ENCODE data around the gene MBD3L1. TPM values are rescaled to one million over a fixed set of nuclear protein-coding genes. Genes with fewer than 3 reads are reported as not detected.

Gene MBD3L1
- not detected in 2 replicates for total RNA-seq

DNA sequence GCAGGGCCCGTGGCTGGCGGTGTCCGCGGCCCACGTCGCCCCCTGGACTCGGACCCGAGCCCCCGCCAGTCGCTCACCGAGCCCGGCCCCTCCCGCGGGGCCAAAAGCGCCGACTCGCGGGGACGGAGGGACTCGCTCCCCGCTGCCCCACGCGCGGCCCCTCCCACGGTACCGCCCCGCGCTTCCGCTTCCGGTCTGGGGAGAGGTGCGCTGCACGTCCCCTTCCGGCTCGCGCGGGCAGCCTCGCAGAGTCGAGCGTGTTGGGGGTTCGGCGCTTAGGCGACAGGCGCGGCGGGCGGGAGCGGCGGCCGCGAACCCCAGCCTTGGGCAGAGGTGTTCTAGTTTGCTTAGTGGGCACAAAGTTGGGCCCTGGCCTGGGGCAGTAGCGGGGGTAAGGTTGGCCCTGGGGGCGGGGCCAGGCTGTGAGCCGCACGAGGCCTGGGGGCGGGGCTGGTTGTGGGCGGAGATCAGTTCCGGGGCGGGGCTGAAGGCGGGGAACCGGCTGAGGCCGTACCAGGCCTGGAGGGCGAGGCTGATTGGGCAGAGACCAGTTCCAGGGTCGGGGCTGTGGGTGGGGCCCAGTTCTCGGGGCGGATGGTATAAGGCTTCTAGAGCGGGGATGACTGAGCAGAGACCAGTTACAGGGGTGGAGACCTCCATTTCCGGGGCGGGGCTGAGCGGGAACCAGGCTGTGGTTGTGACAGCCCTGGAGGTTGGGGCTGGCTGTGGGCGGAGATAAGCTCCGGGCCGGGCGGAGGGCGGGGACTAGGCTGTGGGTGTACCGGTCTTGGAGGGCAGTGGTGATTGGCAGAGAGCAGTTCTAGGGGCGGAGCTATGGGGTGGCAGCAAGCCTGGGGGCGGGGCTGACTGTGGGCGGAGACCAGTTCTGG, at the start of gene MBD3L1, which contains the start of gene ZNF558:
Gene MBD3L1, plus strand, starts transcription at position 246 of the 890 bp plus-strand sequence. CDS start 10,302 bp downstream, outside the sequence.
Gene ZNF558, minus strand, starts transcription at position 173 of the 890 bp plus-strand sequence. CDS start 9,645 bp downstream, outside the sequence.

Other genes starting within 250 kb of the MBD3L1 start
- gene ADAMTS10, start 221.7 kb upstream of the MBD3L1 start, total RNA-seq: 1.2 and 4.0 TPM in 2 replicates
- not detected in 2 replicates for gene NFILZ, start 201.7 kb upstream of the MBD3L1 start, total RNA-seq
- not detected in 2 replicates for gene ACTL9, start 133.6 kb upstream of the MBD3L1 start, total RNA-seq
- not detected in 2 replicates for gene OR2Z1, start 110.7 kb upstream of the MBD3L1 start, total RNA-seq
- 10.7 and 15.4 TPM in 2 replicates for gene ZNF558, start 73 bp upstream of the MBD3L1 start, total RNA-seq
- gene MUC16, start 178.0 kb downstream of the MBD3L1 start, total RNA-seq: under 0.01 TPM in 1 of 2 replicates, not detected in the other

All from subcutaneous preadipocyte (primary cell).